Measurements from ENCODE around the gene LSS.

Gene LSS

GRCh38 chr21:46158666-46159300 is 69.8 kb downstream of the LSS start:
- no peak overlapping the region for H3K27ac Mint-ChIP-seq
- CTCF ChIA-PET, result no interaction called here
- peaks cover 5% of the 10 kb centered on the region for H3K36me3 Mint-ChIP-seq
- no peak for DNase-seq
- H3K27me3 Mint-ChIP-seq, result peaks cover 21% of the 10 kb centered on the region
- H3K4me3 Mint-ChIP-seq, result no peak overlapping the region
- no peaks in the 10 kb centered on the region for H3K4me1 Mint-ChIP-seq
- H3K9me3 Mint-ChIP-seq, result peaks cover 3% of the 10 kb centered on the region

- CTCF ChIA-PET, result no interaction called here
- Mint-ChIP-seq H3K27ac (no peak overlapping the region), H3K27me3 (peaks cover 21% of the 10 kb centered on the region), H3K36me3 (peaks cover 3% of the 10 kb centered on the region), H3K4me1 (no peaks in the 10 kb centered on the region), H3K9me3 (no peaks in the 10 kb centered on the region), H3K4me3 (no peak overlapping the region)
- no peak for DNase-seq
Observed at GRCh38 chr21:46157987-46158451, 70.6 kb downstream of the LSS start.

- Mint-ChIP-seq H3K4me3 (no peak overlapping the region), H3K9me3 (no peaks in the 10 kb centered on the region), H3K27me3 (peaks cover 16% of the 10 kb centered on the region), H3K36me3 (no peaks in the 10 kb centered on the region), H3K4me1 (no peaks in the 10 kb centered on the region), H3K27ac (peak overlapping the region; percentile 45)
- CTCF ChIA-PET, result no interaction called here
- DNase-seq, result peak; percentile 8
Observed at GRCh38 chr21:46157396-46157986, 71.1 kb downstream of the LSS start.

- H3K4me1 Mint-ChIP-seq, result no peaks in the 10 kb centered on the region
- H3K36me3 Mint-ChIP-seq, result no peaks in the 10 kb centered on the region
- H3K27ac Mint-ChIP-seq, result no peak overlapping the region
- CTCF ChIA-PET, result no interaction called here
- peak; percentile 5 for DNase-seq
- peaks cover 11% of the 10 kb centered on the region for H3K27me3 Mint-ChIP-seq
- H3K9me3 Mint-ChIP-seq, result no peaks in the 10 kb centered on the region
- no peak overlapping the region for H3K4me3 Mint-ChIP-seq
Observed at GRCh38 chr21:46156678-46157077, 71.9 kb downstream of the LSS start.

GRCh38 chr21:46156378-46156645 is 72.3 kb downstream of the LSS start:
- no peaks in the 10 kb centered on the region for H3K4me1 Mint-ChIP-seq
- no peaks in the 10 kb centered on the region for H3K36me3 Mint-ChIP-seq
- CTCF ChIA-PET, result no interaction called here
- H3K4me3 Mint-ChIP-seq, result no peak overlapping the region
- H3K9me3 Mint-ChIP-seq, result no peaks in the 10 kb centered on the region
- H3K27me3 Mint-ChIP-seq, result peaks cover 9% of the 10 kb centered on the region
- peak; percentile 12 for DNase-seq
- no peak overlapping the region for H3K27ac Mint-ChIP-seq

- H3K27me3 Mint-ChIP-seq, result peaks cover 3% of the 10 kb centered on the region
- H3K27ac Mint-ChIP-seq, result no peak within 1 kb of the TSS
- CTCF ChIA-PET, result no interaction called here
- H3K4me1 Mint-ChIP-seq, result no peaks in the 10 kb centered on the region
- no peaks in the 10 kb centered on the region for H3K36me3 Mint-ChIP-seq
- no peak within 1 kb of the TSS for H3K4me3 Mint-ChIP-seq
- no peaks in the 10 kb centered on the region for H3K9me3 Mint-ChIP-seq
- peak; percentile 11 for DNase-seq
Observed at GRCh38 chr21:46155514-46156377, 72.8 kb downstream of the LSS start, which contains the start of gene FTCD. Gene FTCD, minus strand, starts transcription at chr21:46155579. Its CDS starts 56 bp downstream, at chr21:46155523.

GRCh38 chr21:46154955-46155513 is 73.5 kb downstream of the LSS start:
- H3K36me3 Mint-ChIP-seq, result no peaks in the 10 kb centered on the region
- H3K4me1 Mint-ChIP-seq, result no peaks in the 10 kb centered on the region
- no peaks in the 10 kb centered on the region for H3K9me3 Mint-ChIP-seq
- no peak overlapping the region for H3K27ac Mint-ChIP-seq
- CTCF ChIA-PET, result no interaction called here
- H3K4me3 Mint-ChIP-seq, result no peak overlapping the region
- DNase-seq, result peak; percentile 14
- peaks cover 3% of the 10 kb centered on the region for H3K27me3 Mint-ChIP-seq

GRCh38 chr21:46154155-46154954 is 74.2 kb downstream of the LSS start:
- Mint-ChIP-seq H3K4me3 (no peak overlapping the region), H3K9me3 (no peaks in the 10 kb centered on the region), H3K4me1 (no peaks in the 10 kb centered on the region), H3K36me3 (no peaks in the 10 kb centered on the region), H3K27me3 (peaks cover 3% of the 10 kb centered on the region), H3K27ac (no peak overlapping the region)
- DNase-seq, result peak; percentile 6
- CTCF ChIA-PET, result interaction anchor here (2.6 kb wide), 1 partner anchor 11 kb away, joined by 12 read pairs; no protein-coding TSS in a partner anchor

GRCh38 chr21:46153247-46154154 is 75.1 kb downstream of the LSS start:
- Mint-ChIP-seq H3K27me3 (peaks cover 3% of the 10 kb centered on the region), H3K4me1 (no peaks in the 10 kb centered on the region), H3K9me3 (no peaks in the 10 kb centered on the region), H3K36me3 (no peaks in the 10 kb centered on the region), H3K27ac (no peak overlapping the region), H3K4me3 (no peak overlapping the region)
- CTCF ChIA-PET, result interaction anchor here (0.9 to 2.6 kb wide), 3 partner anchors 10 to 486 kb away, joined by 3 to 12 read pairs (median 4); no protein-coding TSS in a partner anchor
- peak; percentile 65 for DNase-seq

GRCh38 chr21:46152927-46153246 is 75.7 kb downstream of the LSS start:
- Mint-ChIP-seq H3K9me3 (no peaks in the 10 kb centered on the region), H3K27ac (no peak overlapping the region), H3K36me3 (no peaks in the 10 kb centered on the region), H3K27me3 (peaks cover 3% of the 10 kb centered on the region), H3K4me1 (no peaks in the 10 kb centered on the region), H3K4me3 (no peak overlapping the region)
- CTCF ChIA-PET, result interaction anchor here (0.9 to 2.6 kb wide), 3 partner anchors 10 to 487 kb away, joined by 3 to 12 read pairs (median 4); no protein-coding TSS in a partner anchor
- DNase-seq, result no peak

- CTCF ChIA-PET, result interaction anchor here (0.9 to 2.6 kb wide), 3 partner anchors 9 to 487 kb away, joined by 3 to 12 read pairs (median 4); no protein-coding TSS in a partner anchor
- H3K36me3 Mint-ChIP-seq, result no peaks in the 10 kb centered on the region
- H3K4me1 Mint-ChIP-seq, result no peaks in the 10 kb centered on the region
- no peaks in the 10 kb centered on the region for H3K27me3 Mint-ChIP-seq
- no peak overlapping the region for H3K27ac Mint-ChIP-seq
- H3K9me3 Mint-ChIP-seq, result no peaks in the 10 kb centered on the region
- DNase-seq, result peak; percentile 2
- no peak overlapping the region for H3K4me3 Mint-ChIP-seq
Observed at GRCh38 chr21:46151989-46152926, 76.3 kb downstream of the LSS start.

GRCh38 chr21:46151261-46151988 is 77.1 kb downstream of the LSS start:
- Mint-ChIP-seq H3K4me3 (no peak overlapping the region), H3K27me3 (no peaks in the 10 kb centered on the region), H3K36me3 (no peaks in the 10 kb centered on the region), H3K4me1 (no peaks in the 10 kb centered on the region), H3K27ac (no peak overlapping the region), H3K9me3 (no peaks in the 10 kb centered on the region)
- DNase-seq, result peak; percentile 12
- CTCF ChIA-PET, result no interaction called here
